ENCODE data around the gene CNTNAP3B.
"Not testable (repeated sequence)": the region's sequence is repeated elsewhere in the genome, so short reads cannot be mapped to it uniquely, and the experiment has no call there.

DNA sequence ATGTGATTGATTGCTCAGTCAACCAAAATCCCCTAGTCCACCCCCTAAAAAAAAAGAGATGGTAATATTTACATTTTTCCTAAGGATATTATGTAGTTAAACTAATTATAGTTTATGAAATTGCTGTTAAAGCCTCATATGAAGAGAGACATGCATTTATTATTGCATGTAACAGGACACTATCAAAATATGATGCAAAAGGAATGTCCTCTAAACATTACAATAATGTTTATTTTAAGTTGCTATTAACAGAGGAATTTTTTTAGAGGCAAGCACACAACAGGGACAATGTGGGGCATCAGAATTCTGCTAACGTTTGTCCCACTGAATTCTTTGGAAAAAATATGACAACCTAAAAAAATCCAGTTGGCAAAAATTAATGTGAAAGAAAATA, 44.7 kb downstream of the CNTNAP3B start:
- TF ChIP-seq POLR2A (IDR thresholded peaks at IDR 0.05), result not testable (repeated sequence)
- TF ChIP-seq, protein P1, sequence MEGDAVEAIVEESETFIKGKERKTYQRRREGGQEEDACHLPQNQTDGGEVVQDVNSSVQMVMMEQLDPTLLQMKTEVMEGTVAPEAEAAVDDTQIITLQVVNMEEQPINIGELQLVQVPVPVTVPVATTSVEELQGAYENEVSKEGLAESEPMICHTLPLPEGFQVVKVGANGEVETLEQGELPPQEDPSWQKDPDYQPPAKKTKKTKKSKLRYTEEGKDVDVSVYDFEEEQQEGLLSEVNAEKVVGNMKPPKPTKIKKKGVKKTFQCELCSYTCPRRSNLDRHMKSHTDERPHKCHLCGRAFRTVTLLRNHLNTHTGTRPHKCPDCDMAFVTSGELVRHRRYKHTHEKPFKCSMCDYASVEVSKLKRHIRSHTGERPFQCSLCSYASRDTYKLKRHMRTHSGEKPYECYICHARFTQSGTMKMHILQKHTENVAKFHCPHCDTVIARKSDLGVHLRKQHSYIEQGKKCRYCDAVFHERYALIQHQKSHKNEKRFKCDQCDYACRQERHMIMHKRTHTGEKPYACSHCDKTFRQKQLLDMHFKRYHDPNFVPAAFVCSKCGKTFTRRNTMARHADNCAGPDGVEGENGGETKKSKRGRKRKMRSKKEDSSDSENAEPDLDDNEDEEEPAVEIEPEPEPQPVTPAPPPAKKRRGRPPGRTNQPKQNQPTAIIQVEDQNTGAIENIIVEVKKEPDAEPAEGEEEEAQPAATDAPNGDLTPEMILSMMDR (IDR thresholded peaks at IDR 0.05), result not testable (repeated sequence)
